ENCODE results near the gene EIF2B5. TPM values are rescaled to one million over a fixed set of nuclear protein-coding genes. Genes with fewer than 3 reads are reported as not detected.
"Not testable (repeated sequence)": the region's sequence is repeated elsewhere in the genome, so short reads cannot be mapped to it uniquely, and the experiment has no call there.

The EIF2B5 gene
- polyA plus RNA-seq, 1 experiment: 32.9 TPM

DNA sequence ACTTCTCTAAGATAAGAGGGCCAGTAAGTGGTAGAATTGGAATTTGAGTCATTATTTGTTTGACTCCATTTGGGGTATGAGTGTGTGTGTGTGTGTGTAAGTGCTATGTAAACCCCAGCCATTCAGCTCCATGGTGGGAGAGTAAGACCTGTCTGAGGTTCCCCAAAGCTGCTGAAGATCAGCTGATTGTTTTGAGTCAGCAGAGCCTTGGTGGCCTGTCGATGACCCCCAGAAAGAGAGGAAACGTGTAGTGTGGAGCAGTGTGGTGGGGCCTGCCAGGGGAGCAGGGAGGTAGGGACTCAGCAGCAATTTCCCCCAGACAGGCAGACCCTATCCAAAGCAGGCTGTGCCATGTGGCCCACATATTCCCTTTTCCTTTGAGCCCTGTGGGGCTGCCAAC lies 25.3 kb downstream of the EIF2B5 start:
- POLR2A ChIA-PET: interaction anchor here (0.7 kb wide), 1 partner anchor 16 kb away, joined by 3 read pairs; no protein-coding TSS in a partner anchor
- no peak for DNase-seq (ENCODE audit: low read depth)
- Histone ChIP-seq H3K4me3 (ENCODE audit: low read depth, low read length) (no peak overlapping the region), H3K36me3 (ENCODE audit: control insufficient read depth, insufficient read depth, low read length) (peaks cover 16% of the 10 kb centered on the region), H3K27me3 (ENCODE audit: control insufficient read depth, insufficient read depth, low read length) (no peaks in the 10 kb centered on the region)
- CTCF ChIA-PET: interaction anchor here (1.5 to 1.7 kb wide), 2 partner anchors 12 to 80 kb away, joined by 3 read pairs; no protein-coding TSS in a partner anchor
- TF ChIP-seq, protein P1, sequence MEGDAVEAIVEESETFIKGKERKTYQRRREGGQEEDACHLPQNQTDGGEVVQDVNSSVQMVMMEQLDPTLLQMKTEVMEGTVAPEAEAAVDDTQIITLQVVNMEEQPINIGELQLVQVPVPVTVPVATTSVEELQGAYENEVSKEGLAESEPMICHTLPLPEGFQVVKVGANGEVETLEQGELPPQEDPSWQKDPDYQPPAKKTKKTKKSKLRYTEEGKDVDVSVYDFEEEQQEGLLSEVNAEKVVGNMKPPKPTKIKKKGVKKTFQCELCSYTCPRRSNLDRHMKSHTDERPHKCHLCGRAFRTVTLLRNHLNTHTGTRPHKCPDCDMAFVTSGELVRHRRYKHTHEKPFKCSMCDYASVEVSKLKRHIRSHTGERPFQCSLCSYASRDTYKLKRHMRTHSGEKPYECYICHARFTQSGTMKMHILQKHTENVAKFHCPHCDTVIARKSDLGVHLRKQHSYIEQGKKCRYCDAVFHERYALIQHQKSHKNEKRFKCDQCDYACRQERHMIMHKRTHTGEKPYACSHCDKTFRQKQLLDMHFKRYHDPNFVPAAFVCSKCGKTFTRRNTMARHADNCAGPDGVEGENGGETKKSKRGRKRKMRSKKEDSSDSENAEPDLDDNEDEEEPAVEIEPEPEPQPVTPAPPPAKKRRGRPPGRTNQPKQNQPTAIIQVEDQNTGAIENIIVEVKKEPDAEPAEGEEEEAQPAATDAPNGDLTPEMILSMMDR (IDR thresholded peaks at IDR 0.05; ENCODE audit: insufficient read depth, low read depth, low read length): no peak

DNA sequence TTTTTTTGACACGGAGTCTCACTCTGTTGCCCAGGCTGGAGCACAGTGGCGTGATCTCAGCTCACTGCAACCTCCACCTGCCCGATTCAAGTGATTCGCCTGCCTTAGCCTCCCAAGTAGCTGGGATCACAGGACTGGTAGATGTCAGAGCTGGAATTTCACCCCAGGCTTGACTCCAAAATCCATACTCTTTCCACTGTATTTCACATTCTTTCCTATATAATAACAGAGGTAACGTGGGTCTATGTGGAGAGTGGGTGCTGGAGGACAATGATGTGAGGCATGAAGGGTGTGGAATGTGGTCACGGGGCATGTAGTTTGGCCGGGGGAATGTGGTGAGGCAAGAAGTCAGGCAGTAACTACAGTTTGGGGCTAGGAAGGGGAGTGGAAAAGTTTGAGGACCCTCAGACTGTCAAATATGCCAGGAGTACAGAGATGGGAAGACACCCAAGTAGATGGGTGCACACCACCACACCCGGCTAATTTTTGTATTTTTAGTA lies 27.5 kb downstream of the EIF2B5 start:
- H3K4me3 ChIP-seq (ENCODE audit: low read depth, low read length); POLR2A ChIA-PET; H3K27me3 ChIP-seq (ENCODE audit: control insufficient read depth, insufficient read depth, low read length); CTCF ChIA-PET; DNase-seq (ENCODE audit: low read depth): not testable (repeated sequence)
- peaks cover 36% of the 10 kb centered on the region for H3K36me3 ChIP-seq (ENCODE audit: control insufficient read depth, insufficient read depth, low read length)

DNA sequence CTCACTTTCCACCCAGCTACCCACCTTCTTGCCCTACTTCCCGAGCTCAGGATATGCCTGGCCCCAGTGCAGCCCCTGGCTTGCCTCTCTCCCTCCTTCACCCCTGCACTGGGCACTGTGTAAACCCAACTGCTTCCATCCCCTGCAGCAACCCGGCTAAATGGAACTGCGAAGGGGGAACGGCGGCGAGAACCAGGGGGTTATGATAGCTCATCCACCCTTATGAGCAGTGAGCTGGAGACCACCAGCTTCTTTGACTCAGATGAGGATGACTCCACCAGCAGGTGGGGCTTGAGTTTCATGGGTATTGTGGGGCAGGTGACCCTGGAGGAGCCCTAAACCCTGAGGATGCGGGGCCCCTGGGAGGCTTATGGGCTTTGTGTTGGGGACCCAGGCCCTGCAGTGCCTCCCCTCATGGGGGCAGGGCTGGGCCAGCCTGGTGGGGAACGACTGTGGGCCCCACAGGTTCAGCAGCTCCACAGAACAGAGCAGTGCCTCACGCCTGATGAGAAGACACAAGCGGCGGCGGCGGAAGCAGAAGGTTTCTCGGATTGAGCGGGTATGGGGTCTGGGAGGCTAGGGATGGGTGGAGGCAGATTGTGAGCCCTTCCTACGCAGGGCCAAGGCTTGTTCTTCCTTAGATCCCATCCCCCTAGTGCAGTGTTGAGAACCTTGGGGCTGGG lies 29.6 kb downstream of the EIF2B5 start:
- H3K27me3 ChIP-seq (ENCODE audit: control insufficient read depth, insufficient read depth, low read length): no peaks in the 10 kb centered on the region
- TF ChIP-seq, protein P1 (IDR thresholded peaks at IDR 0.05; ENCODE audit: insufficient read depth, low read depth, low read length): no peak
- CTCF ChIA-PET: interaction anchor here (0.6 kb wide), 1 partner anchor 9 kb away, joined by 3 read pairs; no protein-coding TSS in a partner anchor
- no peak for DNase-seq (ENCODE audit: low read depth)
- no peak overlapping the region for H3K4me3 ChIP-seq (ENCODE audit: low read depth, low read length)
- peaks cover 44% of the 10 kb centered on the region for H3K36me3 ChIP-seq (ENCODE audit: control insufficient read depth, insufficient read depth, low read length)
- POLR2A ChIA-PET: no interaction called here

- Histone ChIP-seq H3K36me3 (ENCODE audit: control insufficient read depth, insufficient read depth, low read length) (peaks cover 46% of the 10 kb centered on the region), H3K27me3 (ENCODE audit: control insufficient read depth, insufficient read depth, low read length) (no peaks in the 10 kb centered on the region), H3K4me3 (ENCODE audit: low read depth, low read length) (no peak overlapping the region)
- ChIA-PET POLR2A (no interaction called here), CTCF (no interaction called here)
- TF ChIP-seq, protein P1 (IDR thresholded peaks at IDR 0.05; ENCODE audit: insufficient read depth, low read depth, low read length): no peak
- no peak for DNase-seq (ENCODE audit: low read depth)
Observed at GRCh38 chr3:184165543-184165942, 30.4 kb downstream of the EIF2B5 start.

DNA sequence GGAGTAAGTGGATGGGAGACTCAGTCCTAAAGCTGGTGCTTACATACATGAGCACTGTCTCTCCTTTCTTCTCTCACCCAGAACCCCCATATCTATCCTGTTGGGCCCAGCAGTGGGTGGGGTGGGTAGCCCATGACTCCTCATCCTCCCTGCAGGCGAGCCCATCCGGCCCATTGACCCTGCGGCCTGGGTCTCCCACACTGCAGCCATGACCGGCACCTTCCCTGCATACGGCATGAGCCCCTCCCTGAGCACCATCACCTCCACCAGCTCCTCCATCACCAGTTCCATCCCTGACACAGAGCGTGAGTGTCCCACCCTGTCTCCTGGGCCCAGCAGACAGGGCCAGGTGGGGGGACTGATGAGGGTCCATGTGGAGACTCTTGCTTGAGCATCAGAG lies 31.5 kb downstream of the EIF2B5 start:
- Histone ChIP-seq H3K27me3 (ENCODE audit: control insufficient read depth, insufficient read depth, low read length) (no peaks in the 10 kb centered on the region), H3K4me3 (ENCODE audit: low read depth, low read length) (no peak overlapping the region), H3K36me3 (ENCODE audit: control insufficient read depth, insufficient read depth, low read length) (peaks cover 54% of the 10 kb centered on the region)
- CTCF ChIA-PET: no interaction called here
- TF ChIP-seq, protein P1 (IDR thresholded peaks at IDR 0.05; ENCODE audit: insufficient read depth, low read depth, low read length): no peak
- no peak for DNase-seq (ENCODE audit: low read depth)
- POLR2A ChIA-PET: no interaction called here
